CD4-positive, alpha-beta T cell treated with Interleukin-4 for 1 hour (primary cell): Measurements from ENCODE around the gene GNAQ.
"Not testable (repeated sequence)": the region's sequence is repeated elsewhere in the genome, so short reads cannot be mapped to it uniquely, and the experiment has no call there.

ENCODE experiments used
- DNase-seq, 2 donors: peaks; one replicate each; pipeline ENCODE4 v3.0.0-alpha.2; 2020 to 2022

GNAQ gene

DNA sequence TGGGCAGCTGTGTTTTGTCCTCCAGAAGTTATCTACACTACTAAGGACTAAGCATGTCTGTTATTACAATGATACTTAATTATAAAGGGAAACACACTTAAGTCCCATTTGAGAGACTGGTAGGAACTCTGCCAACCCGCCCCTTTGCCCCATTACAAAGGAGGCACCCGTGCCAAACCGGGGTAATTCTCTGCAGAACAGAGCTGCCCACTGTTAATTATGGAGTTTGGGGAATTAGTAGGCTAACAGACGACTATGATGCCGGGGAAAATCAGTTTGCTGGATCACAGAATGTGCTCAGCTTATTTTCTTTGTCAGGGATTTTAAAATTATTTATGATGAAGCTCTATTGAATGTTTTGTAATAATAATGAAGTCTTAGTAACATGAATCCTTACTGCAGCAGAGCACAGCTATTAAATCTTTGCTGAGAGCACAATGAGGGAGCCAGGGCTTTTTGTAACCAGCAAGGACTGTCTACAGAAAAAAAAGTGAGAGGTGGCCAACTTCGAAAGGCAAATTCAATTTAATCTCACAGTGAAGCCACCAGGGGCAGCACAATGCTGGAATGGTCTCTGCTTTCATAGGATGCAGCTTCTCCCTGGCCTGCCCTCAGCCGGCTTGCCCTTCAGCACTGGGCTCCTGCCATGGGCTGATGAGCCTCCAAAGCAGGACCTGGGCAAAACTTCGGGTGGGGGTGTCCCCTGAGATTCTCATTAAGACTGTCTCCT lies 134.5 kb downstream of the GNAQ start:
- DNase-seq: no peak

DNA sequence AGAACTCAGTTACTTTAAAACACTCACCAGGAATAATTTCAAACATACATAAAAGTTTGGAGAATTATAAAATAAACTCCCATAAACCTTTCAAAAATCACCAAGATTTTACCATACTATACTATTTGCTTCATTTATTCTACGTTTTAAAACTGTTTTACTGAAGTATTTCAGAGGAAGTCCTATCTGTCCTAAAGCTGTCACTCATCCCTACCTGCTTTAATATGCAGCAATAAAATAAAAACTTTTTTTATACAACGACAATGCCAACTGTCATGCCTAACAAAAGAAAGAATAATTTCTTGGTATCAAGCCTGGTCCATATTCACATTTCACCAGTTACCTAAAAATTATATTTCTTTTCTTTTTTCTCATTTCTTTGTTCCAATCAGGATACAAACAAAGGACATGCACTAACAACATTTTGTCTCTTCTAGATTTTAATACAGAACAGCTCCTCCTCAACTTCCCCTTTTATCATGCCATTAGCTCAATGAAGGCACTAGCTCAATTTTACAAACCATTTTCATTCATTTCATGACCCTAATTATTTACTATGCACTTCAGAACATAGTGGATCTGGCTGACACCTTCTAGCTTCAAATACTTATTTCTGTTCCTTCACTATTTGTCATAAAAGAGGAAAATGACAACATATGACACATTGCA lies 135.2 kb downstream of the GNAQ start:
- DNase-seq: no peak

DNA sequence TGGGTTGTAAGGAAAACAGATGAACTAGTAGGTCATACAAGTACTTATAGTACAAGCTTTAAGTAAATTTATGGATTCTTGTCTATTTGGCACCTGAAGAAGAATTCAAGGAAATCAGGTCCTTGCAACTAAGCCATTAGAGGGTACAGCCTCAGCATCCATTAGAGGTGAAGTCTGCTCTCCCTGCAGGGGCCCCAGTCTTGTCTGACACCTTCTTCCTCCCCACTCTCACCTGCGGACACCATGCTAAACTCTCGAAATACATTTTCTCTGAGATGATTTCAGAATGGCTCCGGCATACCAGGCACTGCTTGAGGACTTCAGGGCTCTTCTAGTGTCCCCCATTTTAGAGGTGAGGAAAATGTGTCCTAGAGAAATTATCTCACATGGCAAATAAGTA lies 137.9 kb downstream of the GNAQ start:
- no peak for DNase-seq

DNA sequence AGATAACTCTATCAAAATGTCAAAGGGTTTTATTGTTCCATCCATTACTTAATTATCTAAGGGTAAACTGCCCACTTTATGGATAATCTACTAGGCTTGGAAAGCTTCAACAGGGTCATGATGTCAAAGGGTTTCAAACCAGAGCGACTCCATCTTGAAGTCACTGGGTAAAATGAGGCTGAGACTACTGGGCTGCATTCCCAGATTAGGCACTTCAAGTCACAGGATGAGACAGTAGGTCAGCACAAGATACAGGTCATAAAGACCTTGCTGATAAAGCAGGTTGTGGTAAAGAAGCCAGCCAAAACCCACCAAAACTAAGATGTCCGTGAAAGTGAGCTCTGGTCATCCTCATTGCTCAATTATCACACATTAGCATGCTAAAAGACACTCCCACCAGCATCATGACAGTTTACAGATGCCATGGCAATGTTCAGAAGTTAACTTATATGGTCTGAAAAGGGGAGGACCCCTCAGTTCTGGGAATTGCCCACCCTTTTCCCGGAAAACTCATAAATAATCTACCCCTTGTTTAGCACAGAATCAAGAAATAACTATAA lies 138.6 kb downstream of the GNAQ start:
- no peak for DNase-seq

DNA sequence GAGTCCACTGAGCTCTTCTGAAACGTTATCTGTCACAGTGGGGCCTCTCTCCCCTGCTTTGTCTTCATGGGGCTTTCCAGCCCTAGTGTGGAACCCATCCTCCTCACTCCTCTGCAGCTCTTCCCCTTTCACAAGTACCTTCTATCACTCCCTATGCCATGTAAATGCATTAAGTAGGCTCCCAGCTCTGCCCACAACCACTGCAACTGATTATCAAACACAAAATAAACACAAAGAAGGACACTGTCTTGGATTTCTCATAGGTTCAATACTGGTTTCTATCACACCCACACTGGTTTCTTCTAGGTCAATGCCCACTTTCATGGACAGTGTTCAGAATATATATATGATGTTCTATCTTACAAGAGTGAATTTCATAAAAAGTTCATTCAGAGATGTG lies 139.4 kb downstream of the GNAQ start:
- DNase-seq: no peak

DNA sequence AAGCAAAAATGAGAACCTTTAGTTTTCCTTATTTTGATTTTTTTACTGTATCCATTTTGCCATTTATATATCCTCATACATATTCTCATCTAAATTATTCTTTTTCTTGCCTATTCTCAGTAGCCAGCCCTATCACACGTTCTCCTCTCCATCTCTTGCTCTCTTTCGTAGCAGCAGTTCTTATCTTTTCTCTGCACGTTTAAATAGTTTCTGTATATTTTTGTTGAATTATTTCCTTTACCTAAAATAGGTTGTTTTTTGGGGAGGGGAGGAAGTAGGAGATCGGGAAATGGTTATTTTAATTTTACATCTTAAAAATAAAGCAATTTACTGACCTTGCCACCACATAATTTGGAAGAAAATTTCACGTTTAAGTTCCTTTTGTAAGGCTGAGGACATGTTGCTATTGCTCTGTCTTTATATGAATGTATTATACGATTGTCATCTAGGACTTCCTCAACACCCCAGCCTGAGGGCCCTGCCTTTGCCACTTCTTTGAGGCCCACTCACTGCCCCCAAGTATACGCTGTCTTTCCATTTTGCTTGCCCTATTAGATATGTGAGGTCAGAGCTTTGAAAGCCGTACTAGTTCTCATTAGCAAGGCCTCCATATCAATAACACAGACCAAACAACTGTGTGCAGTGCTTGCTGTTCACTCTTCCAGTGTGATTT lies 140.3 kb downstream of the GNAQ start:
- DNase-seq: no peak

DNA sequence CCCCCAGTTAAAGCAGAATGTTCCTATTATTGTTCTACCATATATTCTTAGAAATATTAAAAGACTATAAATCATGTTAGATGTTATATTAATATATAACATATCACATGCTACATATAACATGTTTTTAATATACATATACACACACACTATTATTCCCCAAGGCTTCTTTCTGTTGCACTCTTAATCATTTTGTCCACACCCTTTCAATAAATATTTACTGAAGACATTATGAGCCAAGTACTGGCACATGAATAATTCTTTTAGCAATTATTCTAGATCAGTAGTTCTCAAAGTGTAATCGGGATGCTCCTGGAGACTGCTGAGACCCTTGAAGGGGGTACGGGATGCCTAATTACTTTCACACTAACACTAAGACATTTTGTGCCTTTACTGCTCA lies 143.9 kb downstream of the GNAQ start:
- no peak for DNase-seq

DNA sequence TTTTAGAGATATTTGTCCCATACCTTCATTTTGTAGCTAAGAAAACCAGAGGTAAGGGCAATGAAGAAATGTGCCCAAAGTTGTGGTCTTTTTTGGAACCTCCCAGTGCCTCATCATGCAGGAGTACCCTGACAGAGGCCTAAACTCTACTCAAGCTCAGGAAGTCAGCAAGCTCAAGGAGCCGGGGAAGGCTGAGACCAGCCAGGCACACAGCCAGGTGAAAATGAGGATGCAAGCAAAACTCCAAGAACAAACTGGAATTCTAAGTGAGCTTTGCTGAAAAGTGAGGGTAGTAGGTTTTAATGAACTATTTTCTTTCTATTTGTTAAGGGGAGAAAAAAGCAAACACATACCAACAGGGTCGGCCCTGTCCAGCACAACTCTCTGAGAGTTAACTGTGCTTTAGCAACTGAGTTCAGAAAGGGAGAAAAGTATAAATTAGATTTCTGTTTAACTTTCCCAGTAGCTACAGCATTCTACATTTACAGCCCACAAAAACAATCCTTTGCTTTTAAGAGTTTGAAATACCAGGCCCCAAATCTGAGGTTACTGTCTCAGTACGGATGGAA lies 146.4 kb downstream of the GNAQ start:
- DNase-seq: no peak

DNA sequence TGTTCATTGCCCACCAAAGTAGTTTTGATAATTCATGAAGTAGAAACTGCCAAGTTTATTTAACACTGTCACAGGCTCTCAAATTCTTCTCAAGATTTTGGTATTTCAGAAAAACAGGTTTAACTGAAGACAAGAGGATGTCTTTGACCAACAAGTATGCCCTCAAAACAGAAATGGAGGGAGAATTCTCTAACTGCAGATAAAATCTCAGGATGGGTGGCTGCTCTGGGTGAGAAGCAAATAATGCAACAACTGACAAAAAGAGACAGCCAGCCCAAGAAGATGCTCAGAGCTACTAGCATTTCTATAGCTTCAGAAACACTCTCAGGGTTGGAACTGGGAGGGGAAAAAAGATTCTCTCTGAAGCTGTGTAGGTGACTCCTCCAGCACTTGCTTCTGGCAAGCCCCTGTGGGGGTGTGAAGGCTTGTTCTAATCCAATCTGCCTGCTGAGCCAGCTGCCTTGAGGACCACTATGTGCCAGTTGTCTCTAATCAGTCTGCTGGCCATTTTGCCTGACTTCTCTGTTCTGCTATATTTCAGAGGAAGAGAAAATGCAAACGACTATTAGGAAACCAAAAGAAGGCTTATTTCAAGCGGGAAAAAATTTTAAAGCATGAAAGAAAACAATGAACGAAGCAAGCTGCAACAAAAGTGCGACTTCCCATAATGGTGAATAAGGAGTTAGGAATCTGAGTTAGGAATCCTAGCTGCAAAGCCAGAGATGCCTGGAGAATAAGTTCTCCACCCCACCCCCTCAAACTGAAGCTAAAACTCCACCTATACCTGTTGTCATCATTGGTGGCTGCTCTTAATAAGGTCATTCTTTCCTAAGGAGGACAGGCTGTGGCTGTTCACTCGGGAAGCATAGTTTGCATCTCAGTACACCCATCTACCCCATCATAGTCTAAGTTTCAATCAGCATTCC lies 147.5 kb downstream of the GNAQ start:
- DNase-seq: no peak

DNA sequence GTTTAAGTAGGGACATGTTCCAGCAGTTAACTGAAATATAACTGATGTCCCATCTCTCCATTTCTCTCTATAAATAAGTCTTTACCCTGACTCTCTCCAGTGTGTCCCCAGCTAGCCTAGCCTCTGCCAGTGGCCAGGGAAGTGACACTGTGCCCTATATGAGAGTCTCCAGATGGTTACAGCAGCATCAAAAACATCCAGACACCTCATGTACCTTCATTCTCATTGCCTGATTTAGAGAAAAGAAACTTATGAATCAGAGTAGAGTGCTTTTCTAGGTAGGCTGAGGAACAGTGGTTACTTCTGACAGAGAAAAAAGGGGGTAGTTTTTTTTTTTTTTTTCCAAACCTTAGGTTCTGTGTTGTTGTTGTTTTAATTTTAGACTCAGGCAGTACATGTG lies 148.5 kb downstream of the GNAQ start:
- no peak for DNase-seq

DNA sequence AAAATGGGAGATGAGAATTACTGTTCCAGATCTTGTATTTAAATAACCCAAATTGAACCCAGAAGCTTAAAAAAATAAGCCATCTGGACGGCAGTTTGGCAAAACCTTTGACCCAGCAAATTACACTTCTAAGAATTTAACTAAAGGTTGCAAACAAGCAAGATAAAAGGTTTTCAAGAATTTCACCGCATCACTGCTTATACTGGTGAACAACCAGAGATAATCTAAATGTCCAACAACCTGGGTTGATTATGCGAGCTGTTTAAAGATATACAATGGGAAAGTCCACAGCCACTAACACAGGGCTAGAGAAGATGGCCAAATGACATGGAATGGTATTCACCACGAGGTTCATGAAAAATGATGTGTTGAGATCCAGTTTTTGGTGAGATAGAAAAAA lies 149.3 kb downstream of the GNAQ start:
- no peak for DNase-seq

DNA sequence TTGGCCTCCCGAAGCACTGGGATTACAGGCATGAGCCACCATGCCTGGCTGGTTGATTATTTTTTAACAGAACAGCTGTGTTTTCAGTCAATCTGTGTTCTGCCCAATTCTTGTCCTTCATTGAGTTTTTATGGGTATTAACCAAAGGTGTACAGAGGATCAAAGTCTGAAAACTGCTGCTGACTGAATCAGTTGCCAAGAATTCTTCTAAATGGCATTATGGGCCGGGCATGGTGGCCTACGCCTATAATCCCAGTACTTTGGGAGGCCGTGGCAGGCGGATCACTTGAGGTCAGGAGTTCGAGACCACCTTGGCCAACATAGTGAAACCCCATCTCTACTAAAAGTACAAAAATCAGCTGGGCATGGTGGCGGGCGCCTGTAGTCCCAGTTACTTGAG lies 150.0 kb downstream of the GNAQ start:
- DNase-seq: not testable (repeated sequence)

DNA sequence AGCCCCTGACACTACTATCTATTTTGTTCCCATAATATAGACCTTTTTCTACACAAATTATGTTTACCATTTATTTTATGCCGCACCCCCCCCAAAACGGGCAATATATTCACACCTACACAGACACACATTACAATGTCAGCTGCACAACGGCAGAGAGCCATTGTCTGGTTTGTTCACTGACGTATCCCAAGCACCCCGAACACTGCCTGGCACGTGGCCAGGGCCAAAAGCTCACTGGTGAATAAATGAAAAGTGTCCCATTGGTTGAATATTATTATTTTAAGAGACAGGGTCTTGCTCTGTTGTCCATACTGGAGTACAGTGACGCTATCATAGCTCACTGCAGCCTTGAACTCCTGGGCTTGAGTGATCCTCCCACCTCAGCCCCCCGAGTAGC lies 150.5 kb downstream of the GNAQ start:
- DNase-seq: no peak

DNA sequence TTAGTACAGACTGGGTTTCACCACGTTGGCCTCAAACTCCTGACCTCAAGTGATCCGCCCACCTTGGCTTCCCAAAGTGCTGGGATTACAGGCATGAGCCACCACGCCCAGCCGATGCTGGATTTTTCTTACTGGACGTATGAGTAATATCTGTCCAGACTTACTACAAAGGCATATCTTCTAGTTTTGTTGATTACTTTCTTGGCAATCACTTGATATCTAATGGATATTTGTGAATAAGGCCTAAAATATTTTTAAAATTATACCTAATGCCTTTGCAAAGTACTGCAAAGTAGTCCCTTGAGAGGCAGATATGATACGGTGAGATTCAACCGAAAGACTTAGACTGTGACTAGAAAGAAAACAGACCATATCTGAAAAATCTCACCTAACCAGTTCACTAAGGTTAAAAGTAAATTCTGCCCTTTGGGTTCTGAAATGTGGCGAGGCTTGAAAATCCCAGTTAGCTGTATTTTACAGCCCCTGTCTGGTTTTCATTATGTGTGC lies 152.1 kb downstream of the GNAQ start:
- DNase-seq: no peak

DNA sequence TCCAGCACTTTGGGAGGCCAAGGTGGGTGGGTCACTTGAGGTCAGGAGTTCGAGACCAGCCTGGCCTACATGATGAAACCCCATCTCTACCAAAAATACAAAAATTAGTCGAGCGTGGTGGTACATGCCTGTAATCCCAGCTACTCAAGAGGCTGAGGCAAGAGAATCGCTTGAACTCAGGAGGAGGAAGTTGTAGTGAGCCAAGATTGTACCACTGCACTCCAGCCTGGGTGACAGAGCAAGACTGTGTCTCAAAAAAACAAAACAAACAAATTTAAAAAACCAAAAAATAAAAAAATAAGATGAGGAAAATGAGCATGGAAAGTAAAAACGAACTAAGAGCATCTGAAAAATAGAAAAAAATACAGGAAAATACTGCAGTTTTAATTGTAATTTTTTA lies 152.8 kb downstream of the GNAQ start:
- not testable (repeated sequence) for DNase-seq

DNA sequence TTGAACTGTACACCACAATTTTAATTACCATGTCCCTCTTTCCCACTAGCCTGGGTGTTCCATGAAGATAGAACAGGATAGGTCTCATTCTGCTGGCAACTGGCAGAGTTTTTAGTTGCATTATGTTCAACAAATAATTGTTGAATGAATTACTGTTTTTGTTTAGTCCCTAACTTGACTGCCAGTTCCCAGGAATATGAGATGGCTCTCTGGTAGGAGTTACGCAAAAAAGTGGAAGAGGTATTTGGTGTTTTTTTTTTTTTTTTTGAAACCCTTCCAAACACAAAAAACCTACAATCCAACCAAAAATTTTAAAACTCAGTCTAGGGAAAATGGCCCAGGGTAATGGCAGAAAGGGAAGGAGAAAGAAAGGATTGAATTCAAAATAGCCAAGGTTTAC lies 153.6 kb downstream of the GNAQ start:
- no peak for DNase-seq

DNA sequence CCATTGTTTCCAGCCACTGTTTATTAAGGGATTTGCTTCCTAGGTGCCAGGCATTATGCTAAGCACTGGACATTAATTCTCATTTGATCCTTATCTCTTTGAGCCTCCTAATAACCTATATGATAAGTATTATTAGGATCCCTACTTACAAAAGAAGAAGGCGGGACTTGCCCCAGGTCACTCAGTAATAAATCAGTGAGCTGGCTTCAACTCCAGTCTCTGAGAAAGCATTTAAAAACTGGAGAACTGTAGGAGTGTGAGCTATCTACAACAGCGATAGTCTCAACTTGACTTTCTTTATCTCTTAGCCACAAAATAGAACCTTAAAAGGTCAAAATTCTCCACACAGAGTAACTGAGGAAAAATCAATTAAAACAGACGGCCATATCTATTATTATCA lies 155.0 kb downstream of the GNAQ start:
- no peak for DNase-seq

DNA sequence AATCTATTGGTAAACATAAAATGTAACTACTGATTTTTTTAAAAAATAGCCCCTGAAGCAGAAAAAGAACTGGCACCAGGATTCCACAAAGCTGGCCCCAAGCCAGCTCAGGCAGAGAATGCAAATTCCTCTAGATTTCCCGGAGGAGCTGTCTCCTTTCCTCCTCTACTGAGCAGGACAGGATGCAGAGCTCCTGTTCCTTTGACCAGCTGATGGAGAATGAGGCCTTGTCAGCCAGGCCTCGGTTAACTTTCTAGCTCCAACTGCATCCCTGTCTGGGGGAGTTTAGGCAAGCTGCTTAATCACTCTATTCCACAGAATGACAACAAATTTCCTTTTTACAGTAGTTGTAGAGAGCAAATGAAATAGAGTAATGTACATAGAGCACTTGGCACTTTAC lies 155.5 kb downstream of the GNAQ start:
- no peak for DNase-seq

DNA sequence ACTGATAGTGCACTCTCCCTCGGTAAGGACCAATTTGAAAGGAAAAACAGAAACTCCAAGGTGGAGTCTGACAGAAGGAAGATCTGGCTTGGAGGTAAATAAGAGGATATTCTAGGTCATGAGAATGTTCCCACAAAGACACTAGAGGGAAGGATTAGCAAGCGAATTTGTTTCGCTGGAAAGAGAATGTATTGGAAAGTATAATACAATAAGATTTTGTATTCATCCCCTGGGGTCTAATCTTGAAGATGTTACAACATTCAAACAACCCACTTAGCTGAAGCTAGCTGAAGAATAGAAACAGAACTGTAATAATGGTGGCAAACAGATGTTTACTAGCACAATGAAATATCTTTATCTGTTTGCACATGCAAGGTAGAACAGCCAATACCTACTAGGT lies 158.7 kb downstream of the GNAQ start:
- DNase-seq: no peak

DNA sequence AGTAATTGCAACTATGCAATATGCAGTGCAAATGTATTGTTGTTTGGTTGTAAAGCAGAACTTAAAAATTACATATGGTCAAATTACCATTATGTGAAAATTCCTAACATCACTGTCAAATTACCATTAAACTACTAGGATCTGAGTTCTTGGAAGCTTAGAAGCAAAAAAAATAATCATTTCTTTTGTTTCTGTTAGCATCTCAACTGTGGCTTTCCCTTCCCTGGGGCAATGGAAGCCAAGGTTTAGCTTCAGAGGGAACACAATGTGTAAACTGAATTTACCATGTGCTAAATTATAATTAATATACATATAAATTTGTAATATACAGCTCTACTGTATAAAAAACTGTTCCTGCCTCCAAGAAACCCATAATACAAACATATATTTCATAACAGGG lies 159.4 kb downstream of the GNAQ start:
- no peak for DNase-seq

DNA sequence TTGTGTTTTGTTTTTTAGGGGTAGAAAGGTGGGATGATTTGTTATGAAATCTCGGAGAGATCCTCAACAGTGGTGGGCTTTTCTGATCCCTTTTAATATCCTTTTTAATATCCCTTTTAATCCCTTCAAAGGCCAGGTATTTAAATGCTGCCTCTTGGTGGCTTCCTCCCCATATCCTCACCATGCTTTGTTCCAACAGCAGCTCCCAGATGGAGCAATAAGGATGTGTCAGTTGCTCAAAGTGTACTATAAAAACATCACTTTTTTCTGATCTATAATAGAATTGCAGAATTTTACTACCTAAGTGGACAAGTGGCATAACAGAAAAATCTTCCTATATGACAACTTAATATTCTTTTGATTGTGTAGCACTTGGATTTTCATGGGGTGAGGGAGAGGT lies 160.1 kb downstream of the GNAQ start:
- no peak for DNase-seq

DNA sequence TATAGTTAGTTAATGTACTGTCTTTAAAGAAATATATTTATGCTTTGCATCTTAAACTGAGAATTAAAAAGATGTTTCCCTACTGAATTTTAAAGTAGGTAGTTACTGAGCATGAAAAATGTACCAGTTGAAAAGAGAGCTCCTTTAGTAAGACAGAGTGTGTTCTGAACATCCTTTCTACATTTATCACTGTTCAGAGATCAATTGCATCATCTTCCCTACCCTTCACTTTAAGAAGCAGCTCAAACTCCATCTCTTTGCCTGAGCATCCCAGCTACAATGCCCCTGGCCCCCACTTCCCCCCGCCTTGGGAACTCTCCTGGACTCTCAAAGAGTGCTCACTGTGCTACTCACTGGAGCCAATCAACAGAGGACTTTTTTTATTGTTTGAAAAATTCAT lies 164.7 kb downstream of the GNAQ start:
- DNase-seq: no peak
